IMR-90 (cell line): ENCODE results near the gene ACSS3. TPM values are rescaled to one million over a fixed set of nuclear protein-coding genes. Genes with fewer than 3 reads are reported as not detected.

Experiments used
- ATAC-seq: fragments of 200-7000 bp; cut with Tn5 transposase; 2 replicates; pipeline ENCODE4 v1.9.1; 2020; ENCODE audit warnings: low read depth, mild to moderate bottlenecking, moderate library complexity
- BruUV-seq: library from RNA; stranded (reverse); fragments of 400-500 nt; replicated peaks from 2 replicates; lab custom pipeline; 2021; lab: Mats Ljungman, UMichigan
- CTCF ChIA-PET: fragments of 300-600 bp; formaldehyde crosslinking; extraction: SDS; loops from one replicate; lab custom pipeline; 2021; ENCODE audit warnings: antibody characterized with exemption; lab: Yijun Ruan, JAX
- POLR2A ChIA-PET: fragments of 300-600 bp; sonication (Branson Sonifier 250); formaldehyde crosslinking; loops from one replicate; lab custom pipeline; 2022; ENCODE audit warnings: antibody characterized with exemption; ENCODE audit not compliant: unreplicated experiment; lab: Charles Lee
- DNase-seq: peaks from one replicate; pipeline ENCODE4 v3.0.0; 2013
- H2AFZ ChIP-seq: replicated peaks from 2 replicates; pipeline ENCODE3; 2013; ENCODE audit warnings: low read length, mild to moderate bottlenecking; ENCODE audit not compliant: poor library complexity
- H2AK5ac ChIP-seq: 2 replicates; pipeline ENCODE4 v1.6.1; 2013; ENCODE audit warnings: low read depth, low read length, inconsistent platforms
- H2AK9ac ChIP-seq: replicated peaks from 2 replicates; pipeline ENCODE3; 2013; ENCODE audit warnings: mild to moderate bottlenecking, low read depth, low read length, moderate library complexity; ENCODE audit not compliant: poor library complexity
- H2BK120ac ChIP-seq: 2 replicates; pipeline ENCODE4 v1.6.1; 2013; ENCODE audit warnings: low read depth, low read length, inconsistent platforms
- H2BK15ac ChIP-seq: 3 replicates; pipeline ENCODE4 v1.6.1; 2013; ENCODE audit warnings: low read depth, low read length, inconsistent platforms
- H2BK20ac ChIP-seq: 2 replicates; pipeline ENCODE4 v1.6.1; 2013; ENCODE audit warnings: low read depth, mild to moderate bottlenecking, inconsistent platforms, low read length, moderate library complexity
- H2BK5ac ChIP-seq: 2 replicates; pipeline ENCODE4 v1.6.1; 2013; ENCODE audit warnings: mild to moderate bottlenecking, low read depth, low read length, inconsistent platforms; ENCODE audit not compliant: poor library complexity, severe bottlenecking
- H3K14ac ChIP-seq: replicated peaks from 2 replicates; pipeline ENCODE4 v1.6.1; 2013; ENCODE audit warnings: low read depth, low read length, inconsistent platforms
- H3K18ac ChIP-seq: 2 replicates; pipeline ENCODE4 v1.6.1; 2013; ENCODE audit warnings: low read depth, low read length, control low read depth
- H3K23ac ChIP-seq: 2 replicates; pipeline ENCODE4 v1.6.1; 2013; ENCODE audit warnings: low read depth, low read length, inconsistent platforms
- H3K27ac ChIP-seq: 2 replicates; pipeline ENCODE4 v1.5.1; 2013; ENCODE audit warnings: mild to moderate bottlenecking, control low read depth, low read length; ENCODE audit not compliant: insufficient read depth
- H3K27me3 ChIP-seq: 2 replicates; pipeline ENCODE4 v1.6.1; 2013; ENCODE audit warnings: low read length; ENCODE audit not compliant: control insufficient read depth, insufficient read depth
- H3K36me3 ChIP-seq: 2 replicates; pipeline ENCODE4 v1.6.1; 2013; ENCODE audit warnings: low read length, mixed read lengths; ENCODE audit not compliant: control insufficient read depth, insufficient read depth
- H3K4ac ChIP-seq: 2 replicates; pipeline ENCODE4 v1.6.1; 2013; ENCODE audit warnings: low read depth, low read length, inconsistent platforms
- H3K4me1 ChIP-seq: 2 replicates; pipeline ENCODE4 v1.6.1; 2013; ENCODE audit warnings: low read length, mixed read lengths; ENCODE audit not compliant: control insufficient read depth, insufficient read depth
- H3K4me2 ChIP-seq: 2 replicates; pipeline ENCODE4 v1.6.1; 2013; ENCODE audit warnings: low read depth, mild to moderate bottlenecking, control low read depth, low read length, moderate library complexity
- H3K4me3 ChIP-seq: 2 replicates; pipeline ENCODE4 v1.5.1; 2013; ENCODE audit warnings: low read depth, mild to moderate bottlenecking, control low read depth, low read length, moderate library complexity; ENCODE audit not compliant: insufficient read depth
- H3K56ac ChIP-seq: 2 replicates; pipeline ENCODE4 v1.6.1; 2013; ENCODE audit warnings: low read length, inconsistent platforms; ENCODE audit not compliant: insufficient read depth; ENCODE audit errors: extremely low read depth
- H3K79me1 ChIP-seq, 2 experiments: 2 replicates each; pipeline ENCODE4 v1.6.1; 2013; ENCODE audit warnings: low read length in 2 of 2, inconsistent platforms in 1 of 2, low read depth in 1 of 2
- H3K9ac ChIP-seq: 2 replicates; pipeline ENCODE4 v1.6.1; 2013; ENCODE audit warnings: low read depth, low read length, control low read depth
- H3K9me1 ChIP-seq: 2 replicates; pipeline ENCODE4 v1.6.1; 2013; ENCODE audit warnings: low read length, inconsistent platforms; ENCODE audit not compliant: insufficient read depth
- H3K9me3 ChIP-seq: 2 replicates; pipeline ENCODE4 v1.6.1; 2013; ENCODE audit warnings: low read length; ENCODE audit not compliant: control insufficient read depth, insufficient read depth
- H4K20me1 ChIP-seq: 2 replicates; pipeline ENCODE4 v1.6.1; 2013; ENCODE audit warnings: low read length, inconsistent platforms; ENCODE audit not compliant: insufficient read depth
- H4K5ac ChIP-seq: 2 replicates; pipeline ENCODE4 v1.6.1; 2013; ENCODE audit warnings: mild to moderate bottlenecking, low read depth, low read length, control low read depth
- H4K8ac ChIP-seq, 2 experiments: 2 replicates each; pipeline ENCODE4 v1.6.1; 2013; ENCODE audit warnings: low read depth in 2 of 2, low read length in 2 of 2, control low read depth in 1 of 2, inconsistent platforms in 1 of 2
- H4K91ac ChIP-seq: 2 replicates; pipeline ENCODE4 v1.6.1; 2013; ENCODE audit warnings: low read depth, low read length, inconsistent platforms; ENCODE audit not compliant: insufficient read depth
- BHLHE40 ChIP-seq: fragments of 150-350 bp; IDR thresholded peaks from 2 replicates; pipeline ENCODE4 v1.6.1; 2016; ENCODE audit warnings: mild to moderate bottlenecking, low read depth, low read length
- CHD1 ChIP-seq: IDR thresholded peaks from 2 replicates; pipeline ENCODE4 v1.6.1; 2012; ENCODE audit warnings: low read depth, low read length, improper control_type of control experiment
- CTCF ChIP-seq: conservative IDR thresholded peaks from 2 replicates; pipeline ENCODE4 v1.5.1; 2012; ENCODE audit warnings: mild to moderate bottlenecking, low read depth, low read length, improper control_type of control experiment
- MAFK ChIP-seq: IDR thresholded peaks from 2 replicates; pipeline ENCODE4 v1.6.1; 2012; ENCODE audit warnings: low read depth, low read length, improper control_type of control experiment
- MAZ ChIP-seq: IDR thresholded peaks from 2 replicates; pipeline ENCODE4 v1.6.1; 2012; ENCODE audit warnings: low read depth, mild to moderate bottlenecking, low read length, improper control_type of control experiment, moderate library complexity, borderline replicate concordance
- NFE2L2 ChIP-seq: fragments of 150-350 bp; IDR thresholded peaks from 2 replicates; pipeline ENCODE4 v1.6.1; 2016; ENCODE audit warnings: low read depth, mild to moderate bottlenecking, low read length
- POLR2A ChIP-seq: IDR thresholded peaks from 2 replicates; pipeline ENCODE4 v1.6.1; 2012; ENCODE audit warnings: mild to moderate bottlenecking, low read depth, low read length
- RCOR1 ChIP-seq: IDR thresholded peaks from 2 replicates; pipeline ENCODE4 v1.6.1; 2012; ENCODE audit warnings: mild to moderate bottlenecking, low read length, improper control_type of control experiment; ENCODE audit not compliant: insufficient replicate concordance
- RFX5 ChIP-seq: IDR thresholded peaks from 2 replicates; pipeline ENCODE4 v1.8.0; 2012; ENCODE audit warnings: low read depth, mild to moderate bottlenecking, low read length, moderate library complexity
- SMC3 ChIP-seq: fragments of 150-350 bp; IDR thresholded peaks from 2 replicates; pipeline ENCODE4 v1.6.1; 2016; ENCODE audit warnings: low read depth, mild to moderate bottlenecking, antibody characterized with exemption, low read length, moderate library complexity
- WGBS, 2 experiments: methylation state at CpG; one replicate each; pipeline versions ENCODE4 v1.1.5 to v1.1.7; 2013; ENCODE audit warnings: missing lambda C conversion rate in 2 of 2; ENCODE audit not compliant: insufficient read length in 1 of 2; ENCODE audit errors: extremely low coverage in 2 of 2; 5-methylcytosine and 5-hydroxymethylcytosine counted together
- dilution Hi-C: fragments of 300-500 bp; cut with HindIII; formaldehyde crosslinking; loops from one replicate; pipeline ENCODE4 v1.14.3; 2018; ENCODE audit warnings: low sequenced_read_pairs; ENCODE audit not compliant: unreplicated experiment
- in situ Hi-C: fragments of 300-500 bp; cut with MboI; formaldehyde crosslinking; loops from 3 replicates; pipeline ENCODE4 v1.14.3; 2019; ENCODE audit warnings: low sequenced_read_pairs, inconsistent platforms, mixed read lengths
- intact Hi-C: fragments of 100-400 bp; cut with micrococcal nuclease; formaldehyde crosslinking; loops from 2 replicates; pipeline ENCODE4 v1.10.0; 2022
- polyA plus RNA-seq, 3 experiments: library from polyadenylated mRNA; depleted of rRNA; stranded (reverse); fragments of >200 nt; gene quantifications; 2 replicates each; pipeline ENCODE4 v1.2.3, GENCODE V29; 2012; ENCODE audit warnings: low replicate concordance in 1 of 3
- total RNA-seq: library from RNA; depleted of rRNA; stranded (reverse); fragments of >200 nt; gene quantifications from 2 replicates; pipeline ENCODE4 v1.2.3, GENCODE V29; 2012
- TF ChIP-seq, protein P1 (sequence below): fragments of 150-350 bp; IDR thresholded peaks from 2 replicates; pipeline ENCODE4 v1.6.1; 2016; ENCODE audit warnings: low read depth, mild to moderate bottlenecking, low read length, moderate library complexity, borderline replicate concordance
- TF ChIP-seq, protein P2 (sequence below): fragments of 150-350 bp; IDR thresholded peaks from 2 replicates; pipeline ENCODE4 v1.6.1; 2017; ENCODE audit warnings: mild to moderate bottlenecking, antibody characterized with exemption, low read length, low read depth

The ACSS3 gene
- total and polyA plus RNA-seq, 2 of the 4 experiments (the other 2 are of a cell fraction): 0.84 to 2.0 TPM

DNA sequence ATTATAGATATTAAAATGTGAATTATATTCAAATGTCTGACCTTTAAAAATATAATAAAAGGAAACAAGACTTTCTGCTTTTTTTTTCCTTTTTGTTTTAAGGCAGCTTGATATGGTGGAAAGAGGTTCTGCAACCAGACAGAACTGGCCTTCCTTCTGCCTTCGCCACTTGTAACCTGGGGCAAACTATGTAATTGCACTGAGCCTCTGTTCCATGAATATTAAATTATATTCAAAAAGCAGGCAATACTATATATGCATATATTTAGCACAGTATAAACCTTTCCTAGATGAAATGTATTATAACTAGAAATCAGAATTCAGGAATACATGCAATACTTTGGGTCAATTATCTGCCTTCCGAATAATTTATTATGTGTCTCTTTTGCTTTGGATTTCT lies 59.9 kb downstream of the ACSS3 start:
- no peak overlapping the region for H2BK120ac ChIP-seq
- TF ChIP-seq POLR2A (no peak), CHD1 (no peak), BHLHE40 (no peak), CTCF (no peak), RCOR1 (no peak), MAZ (no peak), RFX5 (no peak), SMC3 (no peak), NFE2L2 (no peak), MAFK (no peak)
- TF ChIP-seq, protein P1, sequence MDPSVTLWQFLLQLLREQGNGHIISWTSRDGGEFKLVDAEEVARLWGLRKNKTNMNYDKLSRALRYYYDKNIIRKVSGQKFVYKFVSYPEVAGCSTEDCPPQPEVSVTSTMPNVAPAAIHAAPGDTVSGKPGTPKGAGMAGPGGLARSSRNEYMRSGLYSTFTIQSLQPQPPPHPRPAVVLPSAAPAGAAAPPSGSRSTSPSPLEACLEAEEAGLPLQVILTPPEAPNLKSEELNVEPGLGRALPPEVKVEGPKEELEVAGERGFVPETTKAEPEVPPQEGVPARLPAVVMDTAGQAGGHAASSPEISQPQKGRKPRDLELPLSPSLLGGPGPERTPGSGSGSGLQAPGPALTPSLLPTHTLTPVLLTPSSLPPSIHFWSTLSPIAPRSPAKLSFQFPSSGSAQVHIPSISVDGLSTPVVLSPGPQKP: no peak
- TF ChIP-seq, protein P2, sequence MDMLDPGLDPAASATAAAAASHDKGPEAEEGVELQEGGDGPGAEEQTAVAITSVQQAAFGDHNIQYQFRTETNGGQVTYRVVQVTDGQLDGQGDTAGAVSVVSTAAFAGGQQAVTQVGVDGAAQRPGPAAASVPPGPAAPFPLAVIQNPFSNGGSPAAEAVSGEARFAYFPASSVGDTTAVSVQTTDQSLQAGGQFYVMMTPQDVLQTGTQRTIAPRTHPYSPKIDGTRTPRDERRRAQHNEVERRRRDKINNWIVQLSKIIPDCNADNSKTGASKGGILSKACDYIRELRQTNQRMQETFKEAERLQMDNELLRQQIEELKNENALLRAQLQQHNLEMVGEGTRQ: no peak
- DNase-seq (no peak), ATAC-seq (no peak)
- H3K4me3 ChIP-seq: no peak overlapping the region
- intact Hi-C loops (no loop called here), in situ Hi-C loops (no loop called here), dilution Hi-C loops (no loop called here)
- no peaks in the 10 kb centered on the region for H4K20me1 ChIP-seq
- no peaks in the 10 kb centered on the region for H3K4me1 ChIP-seq
- H3K23ac ChIP-seq: no peak overlapping the region
- BruUV-seq: no TSS peak
- no peak overlapping the region for H3K4me2 ChIP-seq
- no peaks in the 10 kb centered on the region for H3K9me1 ChIP-seq
- H3K18ac ChIP-seq: no peak overlapping the region
- no peak overlapping the region for H4K5ac ChIP-seq
- no peak overlapping the region for H2AFZ ChIP-seq
- no peaks in the 10 kb centered on the region for H3K79me1 ChIP-seq
- H3K9me3 ChIP-seq: no peaks in the 10 kb centered on the region
- H2BK20ac ChIP-seq: no peak overlapping the region
- H2AK5ac ChIP-seq: no peak overlapping the region
- H2BK5ac ChIP-seq: no peak overlapping the region
- H4K8ac ChIP-seq: no peak overlapping the region
- H3K9ac ChIP-seq: no peak overlapping the region
- no peak overlapping the region for H2AK9ac ChIP-seq
- no peak overlapping the region for H3K4ac ChIP-seq
- H3K36me3 ChIP-seq: no peaks in the 10 kb centered on the region
- H4K91ac ChIP-seq: no peak overlapping the region
- CTCF ChIA-PET: interaction anchor here (0.6 kb wide), 2 partner anchors 13 to 26 kb away, joined by 3 read pairs; no protein-coding TSS in a partner anchor
- POLR2A ChIA-PET: no interaction called here
- H3K27me3 ChIP-seq: no peaks in the 10 kb centered on the region
- H3K14ac ChIP-seq: no peak overlapping the region
- H3K27ac ChIP-seq: no peak overlapping the region
- no CpG with 5 or more reads among the region's 2 CpGs for WGBS, 2 experiments
- no peak overlapping the region for H2BK15ac ChIP-seq
- no peak overlapping the region for H3K56ac ChIP-seq
